GM12874 (cell line): ENCODE measurements around the gene DCDC2C.

Experiments
- CTCF ChIP-seq: IDR thresholded peaks from 2 replicates; pipeline ENCODE4 v1.5.1; 2011; ENCODE audit warnings: low read depth, mild to moderate bottlenecking, control low read depth, low read length, moderate library complexity; ENCODE audit not compliant: insufficient read depth

Gene DCDC2C

GRCh38 chr2:3848776-3849175, 145.4 kb downstream of the DCDC2C start:
- no peak for TF ChIP-seq CTCF

- TF ChIP-seq CTCF: no peak
These were observed 145.8 kb downstream of the DCDC2C start for GRCh38 chr2:3849213-3849612.

- no peak for TF ChIP-seq CTCF
These were observed 154.2 kb downstream of the DCDC2C start for GRCh38 chr2:3857576-3857975.

GRCh38 chr2:3864943-3865865, 161.8 kb downstream of the DCDC2C start:
- TF ChIP-seq CTCF: no peak

GRCh38 chr2:3867469-3867868, 164.1 kb downstream of the DCDC2C start:
- TF ChIP-seq CTCF: no peak

- no peak for TF ChIP-seq CTCF
These were observed 164.8 kb downstream of the DCDC2C start for GRCh38 chr2:3868012-3868805.

GRCh38 chr2:3870222-3870621, 166.8 kb downstream of the DCDC2C start:
- TF ChIP-seq CTCF: no peak
